ENCODE measurements around the gene ITGB3.

DNA sequence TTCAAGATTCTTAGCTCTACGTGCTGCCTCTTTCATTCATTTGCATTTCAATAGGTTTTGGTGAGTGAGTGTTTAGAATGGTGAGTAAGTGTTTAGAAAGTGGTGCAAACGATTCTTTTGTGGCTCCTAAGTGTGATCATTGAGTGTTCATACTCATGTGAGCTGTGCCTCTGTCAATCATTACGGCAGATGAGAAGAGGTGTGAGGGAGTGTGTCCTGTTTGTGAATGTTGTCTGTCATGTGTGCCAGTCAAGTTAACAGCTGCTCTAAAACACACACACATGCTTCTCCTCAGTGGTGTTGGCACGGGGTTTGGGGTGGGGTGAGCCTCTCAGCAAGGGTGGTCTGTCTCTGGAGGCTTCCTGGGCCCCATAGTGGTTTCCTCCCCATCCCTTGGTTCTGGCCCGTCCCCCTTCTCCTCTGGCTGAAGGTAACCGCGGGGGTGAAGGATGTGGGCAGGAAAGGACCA is 33.1 kb upstream of the ITGB3 start:
- no peak for TF ChIP-seq CHD7 (IDR thresholded peaks at IDR 0.05; ENCODE audit: insufficient replicate concordance, low read length)
- TF ChIP-seq CHD1 (IDR thresholded peaks at IDR 0.05; ENCODE audit: low read depth, low read length), result no peak
- no peak for TF ChIP-seq SAP30 (IDR thresholded peaks at IDR 0.05; ENCODE audit: insufficient read depth, insufficient replicate concordance, low read length)
- no peak for TF ChIP-seq ASH2L (IDR thresholded peaks at IDR 0.05; ENCODE audit: low read length)
- TF ChIP-seq EP300 (IDR thresholded peaks at IDR 0.05; ENCODE audit: borderline replicate concordance in 1 of 2, low read depth in 2 of 2, low read length in 2 of 2), result no peak
- no peak for TF ChIP-seq TBP (IDR thresholded peaks at IDR 0.05; ENCODE audit: low read depth, low read length)
- no peak for TF ChIP-seq RFX5 (IDR thresholded peaks at IDR 0.05; ENCODE audit: borderline replicate concordance, low read depth, low read length)
- no peak for TF ChIP-seq BRCA1 (IDR thresholded peaks at IDR 0.05; ENCODE audit: low read depth, low read length)
- TF ChIP-seq EZH2 (IDR thresholded peaks at IDR 0.05; ENCODE audit: low read depth, low read length, severe bottlenecking), result no peak
- no peak for TF ChIP-seq CTCF (IDR thresholded peaks at IDR 0.05; ENCODE audit: control extremely low read depth in 1 of 3, insufficient read depth in 1 of 3, low read depth in 1 of 3, low read length in 3 of 3)
- TF ChIP-seq, protein P1, sequence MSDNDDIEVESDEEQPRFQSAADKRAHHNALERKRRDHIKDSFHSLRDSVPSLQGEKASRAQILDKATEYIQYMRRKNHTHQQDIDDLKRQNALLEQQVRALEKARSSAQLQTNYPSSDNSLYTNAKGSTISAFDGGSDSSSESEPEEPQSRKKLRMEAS (IDR thresholded peaks at IDR 0.05), result no peak
- no peak for TF ChIP-seq POLR2A (IDR thresholded peaks at IDR 0.05; ENCODE audit: control extremely low read depth in 1 of 2, low read depth in 2 of 2, low read length in 2 of 2)
- no peak for TF ChIP-seq HDAC2 (IDR thresholded peaks at IDR 0.05; ENCODE audit: borderline replicate concordance in 1 of 2, low read depth in 2 of 2, low read length in 2 of 2)
